RWPE2 (cell line): Measurements from ENCODE around the gene COL4A2.

Experiments used
- ATAC-seq: fragments of 200-7000 bp; cut with Tn5 transposase; 3 replicates; pipeline ENCODE4 v1.9.1; 2021; ENCODE audit warnings: low read depth
- DNase-seq: peaks from one replicate; pipeline ENCODE4 v3.0.0-alpha.2; 2020; ENCODE audit warnings: low spot score
- H3K27ac ChIP-seq: fragments of 450-650 bp; 2 replicates; pipeline ENCODE4 v1.5.1; 2017; ENCODE audit warnings: mild to moderate bottlenecking; ENCODE audit not compliant: poor library complexity, severe bottlenecking
- H3K27me3 ChIP-seq: fragments of 250-450 bp; sonication (Bioruptor Pico); 2 replicates; pipeline ENCODE4 v1.5.1; 2021; ENCODE audit warnings: mild to moderate bottlenecking, moderate library complexity; ENCODE audit not compliant: insufficient read depth, poor library complexity, severe bottlenecking
- H3K36me3 ChIP-seq: fragments of 250-450 bp; sonication (Bioruptor Pico); 2 replicates; pipeline ENCODE4 v1.5.1; 2020; ENCODE audit warnings: low read depth, mild to moderate bottlenecking, moderate library complexity
- H3K4me1 ChIP-seq: fragments of 250-450 bp; sonication (Bioruptor Pico); 2 replicates; pipeline ENCODE4 v1.5.1; 2021; ENCODE audit warnings: mild to moderate bottlenecking, moderate library complexity; ENCODE audit not compliant: insufficient read depth, poor library complexity, severe bottlenecking
- H3K4me3 ChIP-seq: fragments of 250-450 bp; sonication (Bioruptor Pico); 2 replicates; pipeline ENCODE4 v1.5.1; 2021; ENCODE audit warnings: mild to moderate bottlenecking, moderate library complexity; ENCODE audit not compliant: severe bottlenecking
- H3K9me3 ChIP-seq: fragments of 250-450 bp; sonication (Bioruptor Pico); 2 replicates; pipeline ENCODE4 v1.5.1; 2021; ENCODE audit warnings: mild to moderate bottlenecking, moderate library complexity; ENCODE audit not compliant: severe bottlenecking
- TF ChIP-seq, protein P1 (sequence below): fragments of 450-650 bp; IDR thresholded peaks from one replicate; pipeline ENCODE4 v1.5.1; 2017; ENCODE audit warnings: mild to moderate bottlenecking, moderate library complexity; ENCODE audit not compliant: poor library complexity, severe bottlenecking

The COL4A2 gene

GRCh38 chr13:110306960-110307766 is at the start of gene COL4A2, which contains the start of gene COL4A1:
Gene COL4A2, plus strand, starts transcription at chr13:110307284. Its CDS starts 620 bp downstream, at chr13:110307904.
Gene COL4A1, minus strand, starts transcription at chr13:110307157. Its CDS starts 130 bp downstream, at chr13:110307027.
- Histone ChIP-seq H3K36me3 (peaks cover 41% of the 10 kb centered on the region), H3K27me3 (no peaks in the 10 kb centered on the region), H3K27ac (peak within 1 kb of the TSS; percentile 99), H3K4me3 (peak within 1 kb of the TSS; percentile 69), H3K4me1 (peaks cover 28% of the 10 kb centered on the region), H3K9me3 (no peaks in the 10 kb centered on the region)
- DNase-seq (no peak), ATAC-seq (peak; percentile 67)
- TF ChIP-seq, protein P1, sequence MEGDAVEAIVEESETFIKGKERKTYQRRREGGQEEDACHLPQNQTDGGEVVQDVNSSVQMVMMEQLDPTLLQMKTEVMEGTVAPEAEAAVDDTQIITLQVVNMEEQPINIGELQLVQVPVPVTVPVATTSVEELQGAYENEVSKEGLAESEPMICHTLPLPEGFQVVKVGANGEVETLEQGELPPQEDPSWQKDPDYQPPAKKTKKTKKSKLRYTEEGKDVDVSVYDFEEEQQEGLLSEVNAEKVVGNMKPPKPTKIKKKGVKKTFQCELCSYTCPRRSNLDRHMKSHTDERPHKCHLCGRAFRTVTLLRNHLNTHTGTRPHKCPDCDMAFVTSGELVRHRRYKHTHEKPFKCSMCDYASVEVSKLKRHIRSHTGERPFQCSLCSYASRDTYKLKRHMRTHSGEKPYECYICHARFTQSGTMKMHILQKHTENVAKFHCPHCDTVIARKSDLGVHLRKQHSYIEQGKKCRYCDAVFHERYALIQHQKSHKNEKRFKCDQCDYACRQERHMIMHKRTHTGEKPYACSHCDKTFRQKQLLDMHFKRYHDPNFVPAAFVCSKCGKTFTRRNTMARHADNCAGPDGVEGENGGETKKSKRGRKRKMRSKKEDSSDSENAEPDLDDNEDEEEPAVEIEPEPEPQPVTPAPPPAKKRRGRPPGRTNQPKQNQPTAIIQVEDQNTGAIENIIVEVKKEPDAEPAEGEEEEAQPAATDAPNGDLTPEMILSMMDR = no peak

GRCh38 chr13:110257408-110257807 is 49.7 kb upstream of the COL4A2 start:
- no peak overlapping the region for H3K4me3 ChIP-seq
- peaks cover 42% of the 10 kb centered on the region for H3K4me1 ChIP-seq
- no peaks in the 10 kb centered on the region for H3K9me3 ChIP-seq
- ATAC-seq (no peak), DNase-seq (no peak)
- TF ChIP-seq, protein P1 = no peak
- H3K27me3 ChIP-seq = no peaks in the 10 kb centered on the region
- no peaks in the 10 kb centered on the region; the same call in 1 of the 2 replicates for H3K36me3 ChIP-seq
- peak overlapping the region; percentile 76 for H3K27ac ChIP-seq

DNA sequence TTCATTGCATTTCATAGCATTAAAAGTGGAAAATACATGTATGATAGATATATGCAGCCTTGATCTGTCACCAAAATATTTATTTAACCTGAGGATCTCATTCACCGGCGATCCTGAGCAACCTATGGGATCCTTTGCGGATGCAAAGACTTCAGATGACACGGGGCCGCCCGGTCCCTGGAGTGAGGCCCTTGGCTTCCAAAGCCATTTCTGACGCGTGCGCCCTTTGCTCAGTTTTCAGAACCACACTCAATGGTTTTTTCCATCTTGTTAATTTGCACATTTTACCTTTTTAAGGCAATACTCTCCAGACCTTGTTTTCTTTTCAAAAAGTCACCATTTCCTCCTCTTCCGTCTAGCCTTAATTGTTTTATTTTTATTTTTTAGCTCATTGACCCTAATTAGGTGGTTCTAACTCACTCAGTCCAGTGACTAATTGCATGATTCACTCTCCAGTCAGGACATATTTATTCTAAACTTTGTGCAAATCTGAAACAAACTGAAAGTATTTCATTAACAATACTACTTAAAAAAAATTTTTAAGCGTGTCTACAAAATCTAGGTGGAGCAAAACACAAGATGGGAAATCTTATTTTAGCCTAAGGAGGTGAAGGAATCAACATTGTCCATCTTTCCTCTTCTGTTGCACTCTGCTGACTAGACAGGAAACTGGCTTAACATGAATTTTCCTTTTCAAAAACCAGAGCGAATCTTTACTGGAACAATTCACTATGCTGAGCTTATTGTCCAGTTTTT is 48.0 kb upstream of the COL4A2 start:
- no peaks in the 10 kb centered on the region for H3K9me3 ChIP-seq
- no peaks in the 10 kb centered on the region for H3K27me3 ChIP-seq
- TF ChIP-seq, protein P1 = no peak
- H3K4me1 ChIP-seq = peaks cover 42% of the 10 kb centered on the region
- peak; percentile 40 for ATAC-seq
- H3K27ac ChIP-seq = peak overlapping the region; percentile 76
- H3K36me3 ChIP-seq = no peaks in the 10 kb centered on the region; the same call in 1 of the 2 replicates
- no peak overlapping the region for H3K4me3 ChIP-seq
- no peak for DNase-seq

DNA sequence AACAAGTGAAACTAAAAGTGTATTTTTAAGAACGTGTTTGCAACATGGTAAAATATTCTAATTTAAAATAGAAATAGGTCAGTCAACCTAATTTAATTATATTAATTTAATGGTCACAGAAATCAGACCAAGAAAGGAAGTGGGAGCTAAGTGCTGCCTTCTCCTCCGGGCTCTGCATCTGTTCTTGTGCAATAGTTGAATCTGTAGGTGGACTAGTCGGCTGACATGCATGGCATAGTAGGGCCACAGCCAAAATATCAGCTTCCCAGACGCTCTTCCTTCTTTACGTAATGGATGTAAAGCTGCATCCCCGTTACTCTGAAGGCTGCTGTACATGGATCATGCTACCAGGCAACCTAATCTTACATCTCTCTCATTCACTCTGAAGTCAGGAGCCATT is 47.4 kb upstream of the COL4A2 start:
- Histone ChIP-seq H3K4me3 (no peak overlapping the region), H3K27ac (peak overlapping the region; percentile 76), H3K27me3 (no peaks in the 10 kb centered on the region), H3K9me3 (no peaks in the 10 kb centered on the region), H3K36me3 (no peaks in the 10 kb centered on the region; the same call in 1 of the 2 replicates), H3K4me1 (peaks cover 42% of the 10 kb centered on the region)
- DNase-seq = no peak
- TF ChIP-seq, protein P1 = no peak
- ATAC-seq = no peak; the same call in 2 of the 3 replicates
